B cell (primary cell): ENCODE measurements around the gene PARD3B. TPM values are rescaled to one million over a fixed set of nuclear protein-coding genes. Genes with fewer than 3 reads are reported as not detected.

Experiments
- ATAC-seq: fragments of 200-7000 bp; cut with Tn5 transposase; one replicate; pipeline ENCODE4 v1.10.0; 2021; ENCODE audit warnings: low read depth, mild to moderate bottlenecking, moderate number of reproducible peaks, moderate library complexity
- CTCF ChIA-PET: fragments of 350-600 bp; sonication (Branson Sonifier 250); formaldehyde crosslinking; loops from one replicate; lab custom pipeline; 2021; ENCODE audit warnings: antibody characterized with exemption, inconsistent platforms; lab: Charles Lee
- POLR2A ChIA-PET: fragments of 350-600 bp; sonication (Branson Sonifier 250); formaldehyde crosslinking; loops from one replicate; lab custom pipeline; 2021; ENCODE audit warnings: antibody characterized with exemption; lab: Charles Lee
- DNase-seq: peaks from one replicate; pipeline ENCODE4 v3.0.0; 2013
- H2AFZ ChIP-seq: 2 replicates; pipeline ENCODE4 v1.6.1; 2012; ENCODE audit warnings: mild to moderate bottlenecking, low read depth, low read length; ENCODE audit not compliant: insufficient read depth, poor library complexity, severe bottlenecking
- H3K27ac ChIP-seq, 2 donors: 1 replicate in 1 of 2; 2 replicates in 1 of 2; pipeline ENCODE4 v1.5.1; 2012 to 2013; ENCODE audit warnings: low read length in 2 of 2, mild to moderate bottlenecking in 2 of 2, moderate library complexity in 1 of 2
- H3K27me3 ChIP-seq, 4 experiments: fragments of 200-600 bp in 1 of 4; sonication (generic) in 1 of 4; replicated peaks in 1 of 4; 1 replicate in 2 of 4; 2 replicates in 2 of 4; pipeline versions ENCODE4 v1.6.1 to v1.7.0; 2013 to 2016; ENCODE audit warnings: low read length in 3 of 4, mild to moderate bottlenecking in 2 of 4, mixed read lengths in 1 of 4, moderate library complexity in 1 of 4; ENCODE audit not compliant: insufficient read depth in 4 of 4, control insufficient read depth in 3 of 4; ENCODE audit errors: control extremely low read depth in 1 of 4
- H3K36me3 ChIP-seq, 2 experiments: replicated peaks in 1 of 2; 1 replicate in 1 of 2; 2 replicates in 1 of 2; pipeline versions ENCODE4 v1.6.1 to v1.7.1; 2013; ENCODE audit warnings: low read length in 1 of 2; ENCODE audit not compliant: insufficient read depth in 2 of 2, control insufficient read depth in 1 of 2; ENCODE audit errors: control extremely low read depth in 1 of 2, extremely low read depth in 1 of 2
- H3K4me1 ChIP-seq, 2 donors: fragments of 200-600 bp in 1 of 2; sonication (generic) in 1 of 2; 1 replicate in 1 of 2; 2 replicates in 1 of 2; pipeline versions ENCODE4 v1.5.1 to v1.6.1; 2013 to 2017; ENCODE audit warnings: low read length in 2 of 2; ENCODE audit not compliant: control insufficient read depth in 2 of 2, insufficient read depth in 2 of 2
- H3K4me2 ChIP-seq: replicated peaks from 2 replicates; pipeline ENCODE3; 2012; ENCODE audit warnings: mild to moderate bottlenecking, low read depth, low read length; ENCODE audit not compliant: poor library complexity, severe bottlenecking
- H3K4me3 ChIP-seq, 5 experiments: fragments of 200-600 bp in 1 of 5; sonication (generic) in 1 of 5; 1 replicate in 3 of 5; 2 replicates in 2 of 5; pipeline versions ENCODE4 v1.5.1 to v1.7.0; 2011 to 2016; ENCODE audit warnings: low read length in 4 of 5, mild to moderate bottlenecking in 4 of 5, low read depth in 2 of 5, control low read depth in 1 of 5, moderate library complexity in 1 of 5; ENCODE audit not compliant: insufficient read depth in 1 of 5; ENCODE audit errors: control extremely low read depth in 1 of 5, extremely low read depth in 1 of 5
- H3K79me2 ChIP-seq: fragments of 200-600 bp; sonication (generic); one replicate; pipeline ENCODE4 v1.6.0; 2016; ENCODE audit warnings: low read length; ENCODE audit not compliant: control insufficient read depth, insufficient read depth
- H3K9ac ChIP-seq: fragments of 200-600 bp; sonication (generic); 2 replicates; pipeline ENCODE4 v1.6.1; 2017; ENCODE audit warnings: mild to moderate bottlenecking, low read length, moderate library complexity
- H3K9me3 ChIP-seq, 3 donors: one replicate each; pipeline versions ENCODE4 v1.6.1 to v1.7.1; 2013; ENCODE audit warnings: low read length in 2 of 3; ENCODE audit not compliant: control insufficient read depth in 2 of 3, insufficient read depth in 1 of 3; ENCODE audit errors: control extremely low read depth in 1 of 3
- H4K20me1 ChIP-seq: 2 replicates; pipeline ENCODE4 v1.6.0; 2012; ENCODE audit warnings: mild to moderate bottlenecking, low read length; ENCODE audit not compliant: insufficient read depth, control insufficient read depth, poor library complexity, severe bottlenecking
- H3K27ac Mint-ChIP-seq: one replicate; pipeline ENCODE4 v1.8.0; 2021; ENCODE audit warnings: mixed read lengths
- H3K27me3 Mint-ChIP-seq: one replicate; pipeline ENCODE4 v1.8.0; 2021; ENCODE audit warnings: mixed read lengths
- H3K4me1 Mint-ChIP-seq: one replicate; pipeline ENCODE4 v1.8.0; 2021; ENCODE audit warnings: mixed read lengths
- H3K4me3 Mint-ChIP-seq: one replicate; pipeline ENCODE4 v1.8.0; 2021; ENCODE audit warnings: mixed read lengths
- H3K9me3 Mint-ChIP-seq: one replicate; pipeline ENCODE4 v1.8.0; 2022; ENCODE audit warnings: mixed read lengths; ENCODE audit not compliant: insufficient read depth
- CTCF ChIP-seq: fragments of 200-600 bp; IDR thresholded peaks from one replicate; pipeline ENCODE4 v1.8.0; 2022; ENCODE audit warnings: antibody characterized with exemption, mild to moderate bottlenecking
- EZH2 ChIP-seq: IDR thresholded peaks from 2 replicates; pipeline ENCODE4 v1.6.1; 2012; ENCODE audit warnings: borderline replicate concordance, low read depth, mild to moderate bottlenecking, moderate library complexity, low read length; ENCODE audit not compliant: insufficient read depth, poor library complexity, severe bottlenecking
- WGBS: methylation state at CpG from one replicate; pipeline ENCODE4 v1.1.5; 2013; ENCODE audit warnings: missing lambda C conversion rate; ENCODE audit not compliant: insufficient coverage; 5-methylcytosine and 5-hydroxymethylcytosine counted together
- intact Hi-C: fragments of 100-400 bp; cut with micrococcal nuclease; formaldehyde crosslinking; loops from one replicate; pipeline ENCODE4 v1.10.0; 2022
- polyA plus RNA-seq: library from polyadenylated mRNA; depleted of rRNA; stranded (reverse); fragments of >200 nt; gene quantifications from 2 replicates; pipeline ENCODE4 v1.2.3, GENCODE V29; 2012
- total RNA-seq, 2 donors: library from RNA; stranded (reverse); fragments of 120-200 nt in 1 of 2; gene quantifications; 1 replicate in 1 of 2; 2 replicates in 1 of 2; pipeline versions ENCODE4 v1.2.3 to v1.2.4, GENCODE V29; 2013 to 2022

PARD3B gene
- total and polyA plus RNA-seq, 2 donors (not counting 1 experiment from before 2014, with no cell fraction given): not detected

DNA sequence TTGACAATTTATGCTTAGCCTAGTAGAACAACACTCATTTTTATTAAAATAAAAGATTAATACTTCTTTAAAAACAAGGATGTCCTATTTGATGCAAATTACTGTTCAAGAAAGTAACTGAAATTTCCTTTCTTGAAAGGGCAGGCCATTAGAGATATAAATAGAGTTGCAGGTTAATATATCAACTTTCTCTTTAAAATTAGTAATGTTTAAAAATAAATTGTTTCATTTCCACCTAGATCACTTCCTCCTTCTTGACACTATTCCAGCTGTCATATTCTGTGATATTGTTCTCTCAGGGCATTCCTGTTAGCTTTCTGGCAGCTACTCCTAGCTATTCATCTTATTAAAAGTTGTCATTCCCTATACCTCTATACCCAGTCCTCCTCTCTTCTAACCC, 779.1 kb downstream of the PARD3B start:
- intact Hi-C loops: no loop called here
- H3K4me3 ChIP-seq: no peak overlapping the region
- H3K27me3 ChIP-seq: no peaks in the 10 kb centered on the region
- Mint-ChIP-seq H3K9me3 (peaks cover 3% of the 10 kb centered on the region), H3K27ac (no peak overlapping the region), H3K4me1 (peaks cover 10% of the 10 kb centered on the region), H3K27me3 (peaks cover 9% of the 10 kb centered on the region), H3K4me3 (no peak overlapping the region)
- H3K4me2 ChIP-seq: no peak overlapping the region
- DNase-seq (no peak), ATAC-seq (no peak)
- TF ChIP-seq EZH2 (no peak), CTCF (no peak)
- ChIA-PET POLR2A (no interaction called here), CTCF (no interaction called here)
- no peaks in the 10 kb centered on the region for H3K79me2 ChIP-seq
- no peaks in the 10 kb centered on the region for H4K20me1 ChIP-seq
- no peaks in the 10 kb centered on the region for H3K9me3 ChIP-seq
- H3K27ac ChIP-seq: no peak overlapping the region
- H3K36me3 ChIP-seq: no peaks in the 10 kb centered on the region
- H3K9ac ChIP-seq: no peak overlapping the region
- H2AFZ ChIP-seq: no peak overlapping the region
- H3K4me1 ChIP-seq: peaks cover 4% of the 10 kb centered on the region in 2 donors

- Mint-ChIP-seq H3K4me1 (no peaks in the 10 kb centered on the region), H3K27ac (no peak overlapping the region), H3K27me3 (peaks cover 6% of the 10 kb centered on the region), H3K4me3 (no peak overlapping the region), H3K9me3 (no peaks in the 10 kb centered on the region)
- DNase-seq (no peak), ATAC-seq (no peak)
- H4K20me1 ChIP-seq: no peaks in the 10 kb centered on the region
- no peaks in the 10 kb centered on the region for H3K27me3 ChIP-seq
- H3K9me3 ChIP-seq: no peaks in the 10 kb centered on the region
- no peak overlapping the region for H3K27ac ChIP-seq
- intact Hi-C loops: no loop called here
- WGBS: no CpG with 5 or more reads among the region's 1 CpG
- no peak overlapping the region for H3K4me2 ChIP-seq
- TF ChIP-seq CTCF (no peak), EZH2 (no peak)
- ChIA-PET POLR2A (no interaction called here), CTCF (interaction anchor here (0.8 kb wide), 1 partner anchor 255 kb away, joined by 3 read pairs; no protein-coding TSS in a partner anchor)
- H3K9ac ChIP-seq: no peak overlapping the region
- no peaks in the 10 kb centered on the region for H3K36me3 ChIP-seq
- no peaks in the 10 kb centered on the region for H3K79me2 ChIP-seq
- no peaks in the 10 kb centered on the region for H3K4me1 ChIP-seq
- no peak overlapping the region for H3K4me3 ChIP-seq
- H2AFZ ChIP-seq: no peak overlapping the region
These were observed 788.1 kb downstream of the PARD3B start for GRCh38 chr2:205333351-205333750.
